Skin of body (tissue), 3 donors: ENCODE results near the gene GMEB1. TPM values are rescaled to one million over a fixed set of nuclear protein-coding genes. Genes with fewer than 3 reads are reported as not detected.
"Not testable (repeated sequence)": the region's sequence is repeated elsewhere in the genome, so short reads cannot be mapped to it uniquely, and the experiment has no call there.

ENCODE experiments used
- DNase-seq: peaks from one replicate; lab custom pipeline; 2025; lab: John Stamatoyannopoulos, UW
- small RNA-seq: library from RNA; depleted of rRNA; stranded (forward); fragments of <200 nt; gene quantifications from one replicate; pipeline ENCODE3, GENCODE V24; 2014; ENCODE audit warnings: low replicate concordance
- total RNA-seq: library from RNA; depleted of rRNA; stranded (reverse); fragments of >200 nt; gene quantifications from one replicate; pipeline ENCODE4 v1.2.3, GENCODE V29; 2014

The GMEB1 gene
- total RNA-seq, 1 donor from 2014 or later, result 8.8 TPM

- DNase-seq, result not testable (repeated sequence)
Observed at GRCh38 chr1:28750771-28751294, 82.2 kb downstream of the GMEB1 start.

GRCh38 chr1:28751315-28752060 is 82.9 kb downstream of the GMEB1 start:
- DNase-seq, result no peak

GRCh38 chr1:28755701-28756100 is 87.1 kb downstream of the GMEB1 start:
- no peak for DNase-seq

- DNase-seq, result no peak
Observed at GRCh38 chr1:28756846-28757245, 88.3 kb downstream of the GMEB1 start.

- DNase-seq, result no peak
Observed at GRCh38 chr1:28758420-28758819, 89.8 kb downstream of the GMEB1 start.

- no peak for DNase-seq
Observed at GRCh38 chr1:28759257-28759656, 90.7 kb downstream of the GMEB1 start.

GRCh38 chr1:28761189-28761588 is 92.6 kb downstream of the GMEB1 start:
- DNase-seq, result no peak

GRCh38 chr1:28766532-28767183 is 98.1 kb downstream of the GMEB1 start:
- no peak for DNase-seq

Small RNAs within 50 kb of the gene (small RNA-seq; reads per million reads assigned to genes)
- gene RF00422 (not detected), gene RNU11 (not detected)

Other genes starting within 250 kb of the GMEB1 start
- gene RCC1, start 162.7 kb upstream of the GMEB1 start, total RNA-seq, result 15.8 TPM
- 19.5 TPM for gene TRNAU1AP, start 115.7 kb upstream of the GMEB1 start, total RNA-seq
- gene RAB42, start 76.5 kb upstream of the GMEB1 start, total RNA-seq, result 6.4 TPM
- gene TAF12, start 25.7 kb upstream of the GMEB1 start, total RNA-seq, result 26.2 TPM
- gene RNU11, start 20.2 kb upstream of the GMEB1 start, total RNA-seq, result not detected
- gene YTHDF2, start 68.2 kb downstream of the GMEB1 start, total RNA-seq, result 55.9 TPM
- 0.20 TPM for gene OPRD1, start 143.4 kb downstream of the GMEB1 start, total RNA-seq
- 56.9 TPM for gene EPB41, start 245.8 kb downstream of the GMEB1 start, total RNA-seq